IMR-90 (cell line): ENCODE results near the gene MRGPRD. TPM values are rescaled to one million over a fixed set of nuclear protein-coding genes. Genes with fewer than 3 reads are reported as not detected.
A peak's percentile ranks its signal among the peaks of the same experiment; 100 is the strongest.

Experiments
- ATAC-seq: fragments of 200-7000 bp; cut with Tn5 transposase; 2 replicates; pipeline ENCODE4 v1.9.1; 2020; ENCODE audit warnings: low read depth, mild to moderate bottlenecking, moderate library complexity
- BruUV-seq: library from RNA; stranded (reverse); fragments of 400-500 nt; replicated peaks from 2 replicates; lab custom pipeline; 2021; lab: Mats Ljungman, UMichigan
- CTCF ChIA-PET: fragments of 300-600 bp; formaldehyde crosslinking; extraction: SDS; loops from one replicate; lab custom pipeline; 2021; ENCODE audit warnings: antibody characterized with exemption; lab: Yijun Ruan, JAX
- POLR2A ChIA-PET: fragments of 300-600 bp; sonication (Branson Sonifier 250); formaldehyde crosslinking; loops from one replicate; lab custom pipeline; 2022; ENCODE audit warnings: antibody characterized with exemption; ENCODE audit not compliant: unreplicated experiment; lab: Charles Lee
- DNase-seq: peaks from one replicate; pipeline ENCODE4 v3.0.0; 2013
- H2AFZ ChIP-seq: replicated peaks from 2 replicates; pipeline ENCODE3; 2013; ENCODE audit warnings: low read length, mild to moderate bottlenecking; ENCODE audit not compliant: poor library complexity
- H2AK5ac ChIP-seq: 2 replicates; pipeline ENCODE4 v1.6.1; 2013; ENCODE audit warnings: low read depth, low read length, inconsistent platforms
- H2AK9ac ChIP-seq: replicated peaks from 2 replicates; pipeline ENCODE3; 2013; ENCODE audit warnings: mild to moderate bottlenecking, low read depth, low read length, moderate library complexity; ENCODE audit not compliant: poor library complexity
- H2BK120ac ChIP-seq: 2 replicates; pipeline ENCODE4 v1.6.1; 2013; ENCODE audit warnings: low read depth, low read length, inconsistent platforms
- H2BK15ac ChIP-seq: 3 replicates; pipeline ENCODE4 v1.6.1; 2013; ENCODE audit warnings: low read depth, low read length, inconsistent platforms
- H2BK20ac ChIP-seq: 2 replicates; pipeline ENCODE4 v1.6.1; 2013; ENCODE audit warnings: low read depth, mild to moderate bottlenecking, inconsistent platforms, low read length, moderate library complexity
- H2BK5ac ChIP-seq: 2 replicates; pipeline ENCODE4 v1.6.1; 2013; ENCODE audit warnings: mild to moderate bottlenecking, low read depth, low read length, inconsistent platforms; ENCODE audit not compliant: poor library complexity, severe bottlenecking
- H3K14ac ChIP-seq: replicated peaks from 2 replicates; pipeline ENCODE4 v1.6.1; 2013; ENCODE audit warnings: low read depth, low read length, inconsistent platforms
- H3K18ac ChIP-seq: 2 replicates; pipeline ENCODE4 v1.6.1; 2013; ENCODE audit warnings: low read depth, low read length, control low read depth
- H3K23ac ChIP-seq: 2 replicates; pipeline ENCODE4 v1.6.1; 2013; ENCODE audit warnings: low read depth, low read length, inconsistent platforms
- H3K27ac ChIP-seq: 2 replicates; pipeline ENCODE4 v1.5.1; 2013; ENCODE audit warnings: mild to moderate bottlenecking, control low read depth, low read length; ENCODE audit not compliant: insufficient read depth
- H3K27me3 ChIP-seq: 2 replicates; pipeline ENCODE4 v1.6.1; 2013; ENCODE audit warnings: low read length; ENCODE audit not compliant: control insufficient read depth, insufficient read depth
- H3K36me3 ChIP-seq: 2 replicates; pipeline ENCODE4 v1.6.1; 2013; ENCODE audit warnings: low read length, mixed read lengths; ENCODE audit not compliant: control insufficient read depth, insufficient read depth
- H3K4ac ChIP-seq: 2 replicates; pipeline ENCODE4 v1.6.1; 2013; ENCODE audit warnings: low read depth, low read length, inconsistent platforms
- H3K4me1 ChIP-seq: 2 replicates; pipeline ENCODE4 v1.6.1; 2013; ENCODE audit warnings: low read length, mixed read lengths; ENCODE audit not compliant: control insufficient read depth, insufficient read depth
- H3K4me2 ChIP-seq: 2 replicates; pipeline ENCODE4 v1.6.1; 2013; ENCODE audit warnings: low read depth, mild to moderate bottlenecking, control low read depth, low read length, moderate library complexity
- H3K4me3 ChIP-seq: 2 replicates; pipeline ENCODE4 v1.5.1; 2013; ENCODE audit warnings: low read depth, mild to moderate bottlenecking, control low read depth, low read length, moderate library complexity; ENCODE audit not compliant: insufficient read depth
- H3K56ac ChIP-seq: 2 replicates; pipeline ENCODE4 v1.6.1; 2013; ENCODE audit warnings: low read length, inconsistent platforms; ENCODE audit not compliant: insufficient read depth; ENCODE audit errors: extremely low read depth
- H3K79me1 ChIP-seq, 2 experiments: 2 replicates each; pipeline ENCODE4 v1.6.1; 2013; ENCODE audit warnings: low read length in 2 of 2, inconsistent platforms in 1 of 2, low read depth in 1 of 2
- H3K9ac ChIP-seq: 2 replicates; pipeline ENCODE4 v1.6.1; 2013; ENCODE audit warnings: low read depth, low read length, control low read depth
- H3K9me1 ChIP-seq: 2 replicates; pipeline ENCODE4 v1.6.1; 2013; ENCODE audit warnings: low read length, inconsistent platforms; ENCODE audit not compliant: insufficient read depth
- H3K9me3 ChIP-seq: 2 replicates; pipeline ENCODE4 v1.6.1; 2013; ENCODE audit warnings: low read length; ENCODE audit not compliant: control insufficient read depth, insufficient read depth
- H4K20me1 ChIP-seq: 2 replicates; pipeline ENCODE4 v1.6.1; 2013; ENCODE audit warnings: low read length, inconsistent platforms; ENCODE audit not compliant: insufficient read depth
- H4K5ac ChIP-seq: 2 replicates; pipeline ENCODE4 v1.6.1; 2013; ENCODE audit warnings: mild to moderate bottlenecking, low read depth, low read length, control low read depth
- H4K8ac ChIP-seq, 2 experiments: 2 replicates each; pipeline ENCODE4 v1.6.1; 2013; ENCODE audit warnings: low read depth in 2 of 2, low read length in 2 of 2, control low read depth in 1 of 2, inconsistent platforms in 1 of 2
- H4K91ac ChIP-seq: 2 replicates; pipeline ENCODE4 v1.6.1; 2013; ENCODE audit warnings: low read depth, low read length, inconsistent platforms; ENCODE audit not compliant: insufficient read depth
- BHLHE40 ChIP-seq: fragments of 150-350 bp; IDR thresholded peaks from 2 replicates; pipeline ENCODE4 v1.6.1; 2016; ENCODE audit warnings: mild to moderate bottlenecking, low read depth, low read length
- CEBPB ChIP-seq: IDR thresholded peaks from 2 replicates; pipeline ENCODE4 v1.6.1; 2012; ENCODE audit warnings: low read depth, low read length, improper control_type of control experiment
- CHD1 ChIP-seq: IDR thresholded peaks from 2 replicates; pipeline ENCODE4 v1.6.1; 2012; ENCODE audit warnings: low read depth, low read length, improper control_type of control experiment
- FOS ChIP-seq: fragments of 150-350 bp; IDR thresholded peaks from 2 replicates; pipeline ENCODE4 v1.6.1; 2016; ENCODE audit warnings: low read depth, low read length
- MAFK ChIP-seq: IDR thresholded peaks from 2 replicates; pipeline ENCODE4 v1.6.1; 2012; ENCODE audit warnings: low read depth, low read length, improper control_type of control experiment
- MAZ ChIP-seq: IDR thresholded peaks from 2 replicates; pipeline ENCODE4 v1.6.1; 2012; ENCODE audit warnings: low read depth, mild to moderate bottlenecking, low read length, improper control_type of control experiment, moderate library complexity, borderline replicate concordance
- MXI1 ChIP-seq: IDR thresholded peaks from 2 replicates; pipeline ENCODE4 v1.6.1; 2012; ENCODE audit warnings: low read depth, mild to moderate bottlenecking, low read length, moderate library complexity, borderline replicate concordance
- NFE2L2 ChIP-seq: fragments of 150-350 bp; IDR thresholded peaks from 2 replicates; pipeline ENCODE4 v1.6.1; 2016; ENCODE audit warnings: low read depth, mild to moderate bottlenecking, low read length
- POLR2A ChIP-seq: IDR thresholded peaks from 2 replicates; pipeline ENCODE4 v1.6.1; 2012; ENCODE audit warnings: mild to moderate bottlenecking, low read depth, low read length
- RAD21 ChIP-seq: IDR thresholded peaks from 2 replicates; pipeline ENCODE4 v1.6.1; 2012; ENCODE audit warnings: low read length, improper control_type of control experiment
- RCOR1 ChIP-seq: IDR thresholded peaks from 2 replicates; pipeline ENCODE4 v1.6.1; 2012; ENCODE audit warnings: mild to moderate bottlenecking, low read length, improper control_type of control experiment; ENCODE audit not compliant: insufficient replicate concordance
- RFX5 ChIP-seq: IDR thresholded peaks from 2 replicates; pipeline ENCODE4 v1.8.0; 2012; ENCODE audit warnings: low read depth, mild to moderate bottlenecking, low read length, moderate library complexity
- SMC3 ChIP-seq: fragments of 150-350 bp; IDR thresholded peaks from 2 replicates; pipeline ENCODE4 v1.6.1; 2016; ENCODE audit warnings: low read depth, mild to moderate bottlenecking, antibody characterized with exemption, low read length, moderate library complexity
- USF2 ChIP-seq: fragments of 150-350 bp; IDR thresholded peaks from 2 replicates; pipeline ENCODE4 v1.6.1; 2017; ENCODE audit warnings: mild to moderate bottlenecking, antibody characterized with exemption, low read length, low read depth
- WGBS, 2 experiments: methylation state at CpG; one replicate each; pipeline versions ENCODE4 v1.1.5 to v1.1.7; 2013; ENCODE audit warnings: missing lambda C conversion rate in 2 of 2; ENCODE audit not compliant: insufficient read length in 1 of 2; ENCODE audit errors: extremely low coverage in 2 of 2; 5-methylcytosine and 5-hydroxymethylcytosine counted together
- dilution Hi-C: fragments of 300-500 bp; cut with HindIII; formaldehyde crosslinking; loops from one replicate; pipeline ENCODE4 v1.14.3; 2018; ENCODE audit warnings: low sequenced_read_pairs; ENCODE audit not compliant: unreplicated experiment
- in situ Hi-C: fragments of 300-500 bp; cut with MboI; formaldehyde crosslinking; loops from 3 replicates; pipeline ENCODE4 v1.14.3; 2019; ENCODE audit warnings: low sequenced_read_pairs, inconsistent platforms, mixed read lengths
- intact Hi-C: fragments of 100-400 bp; cut with micrococcal nuclease; formaldehyde crosslinking; loops from 2 replicates; pipeline ENCODE4 v1.10.0; 2022
- polyA plus RNA-seq, 3 experiments: library from polyadenylated mRNA; depleted of rRNA; stranded (reverse); fragments of >200 nt; gene quantifications; 2 replicates each; pipeline ENCODE4 v1.2.3, GENCODE V29; 2012; ENCODE audit warnings: low replicate concordance in 1 of 3
- total RNA-seq: library from RNA; depleted of rRNA; stranded (reverse); fragments of >200 nt; gene quantifications from 2 replicates; pipeline ENCODE4 v1.2.3, GENCODE V29; 2012
- TF ChIP-seq, protein P1 (sequence below): conservative IDR thresholded peaks from 2 replicates; pipeline ENCODE4 v1.5.1; 2012; ENCODE audit warnings: mild to moderate bottlenecking, low read depth, low read length, improper control_type of control experiment
- TF ChIP-seq, protein P2 (sequence below): fragments of 150-350 bp; IDR thresholded peaks from 2 replicates; pipeline ENCODE4 v1.6.1; 2016; ENCODE audit warnings: low read depth, mild to moderate bottlenecking, low read length, moderate library complexity, borderline replicate concordance

The MRGPRD gene
- total and polyA plus RNA-seq, 2 of the 4 experiments (the other 2 are of a cell fraction), result not detected

GRCh38 chr11:69005183-69005630 lies 24.4 kb upstream of the MRGPRD start:
- TF ChIP-seq, protein P1, sequence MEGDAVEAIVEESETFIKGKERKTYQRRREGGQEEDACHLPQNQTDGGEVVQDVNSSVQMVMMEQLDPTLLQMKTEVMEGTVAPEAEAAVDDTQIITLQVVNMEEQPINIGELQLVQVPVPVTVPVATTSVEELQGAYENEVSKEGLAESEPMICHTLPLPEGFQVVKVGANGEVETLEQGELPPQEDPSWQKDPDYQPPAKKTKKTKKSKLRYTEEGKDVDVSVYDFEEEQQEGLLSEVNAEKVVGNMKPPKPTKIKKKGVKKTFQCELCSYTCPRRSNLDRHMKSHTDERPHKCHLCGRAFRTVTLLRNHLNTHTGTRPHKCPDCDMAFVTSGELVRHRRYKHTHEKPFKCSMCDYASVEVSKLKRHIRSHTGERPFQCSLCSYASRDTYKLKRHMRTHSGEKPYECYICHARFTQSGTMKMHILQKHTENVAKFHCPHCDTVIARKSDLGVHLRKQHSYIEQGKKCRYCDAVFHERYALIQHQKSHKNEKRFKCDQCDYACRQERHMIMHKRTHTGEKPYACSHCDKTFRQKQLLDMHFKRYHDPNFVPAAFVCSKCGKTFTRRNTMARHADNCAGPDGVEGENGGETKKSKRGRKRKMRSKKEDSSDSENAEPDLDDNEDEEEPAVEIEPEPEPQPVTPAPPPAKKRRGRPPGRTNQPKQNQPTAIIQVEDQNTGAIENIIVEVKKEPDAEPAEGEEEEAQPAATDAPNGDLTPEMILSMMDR, result no peak
- TF ChIP-seq POLR2A (no peak), CEBPB (no peak), MAFK (no peak), RAD21 (no peak), NFE2L2 (no peak), RCOR1 (no peak), USF2 (no peak), MAZ (no peak), MXI1 (no peak), BHLHE40 (no peak), FOS (no peak), SMC3 (no peak), CHD1 (no peak), RFX5 (no peak)
- TF ChIP-seq, protein P2, sequence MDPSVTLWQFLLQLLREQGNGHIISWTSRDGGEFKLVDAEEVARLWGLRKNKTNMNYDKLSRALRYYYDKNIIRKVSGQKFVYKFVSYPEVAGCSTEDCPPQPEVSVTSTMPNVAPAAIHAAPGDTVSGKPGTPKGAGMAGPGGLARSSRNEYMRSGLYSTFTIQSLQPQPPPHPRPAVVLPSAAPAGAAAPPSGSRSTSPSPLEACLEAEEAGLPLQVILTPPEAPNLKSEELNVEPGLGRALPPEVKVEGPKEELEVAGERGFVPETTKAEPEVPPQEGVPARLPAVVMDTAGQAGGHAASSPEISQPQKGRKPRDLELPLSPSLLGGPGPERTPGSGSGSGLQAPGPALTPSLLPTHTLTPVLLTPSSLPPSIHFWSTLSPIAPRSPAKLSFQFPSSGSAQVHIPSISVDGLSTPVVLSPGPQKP, result no peak
- H3K56ac ChIP-seq, result no peak overlapping the region
- H4K20me1 ChIP-seq, result peaks cover 8% of the 10 kb centered on the region
- no peak overlapping the region for H2BK5ac ChIP-seq
- CTCF ChIA-PET, result no interaction called here
- no peak overlapping the region for H3K18ac ChIP-seq
- H2AFZ ChIP-seq, result no peak overlapping the region
- no peak for DNase-seq
- WGBS, 2 experiments, result 96% methylated on average over 25 of the region's 27 CpGs; no CpG with 5 or more reads in 1 of the 2 experiments
- no peak overlapping the region for H3K4ac ChIP-seq
- no peak overlapping the region for H3K14ac ChIP-seq
- H4K91ac ChIP-seq, result no peak overlapping the region
- H2BK15ac ChIP-seq, result no peak overlapping the region
- H2BK20ac ChIP-seq, result no peak overlapping the region
- no peak overlapping the region for H2AK5ac ChIP-seq
- H2BK120ac ChIP-seq, result no peak overlapping the region
- H2AK9ac ChIP-seq, result peak overlapping the region; percentile 86
- H3K4me1 ChIP-seq, result peaks cover 45% of the 10 kb centered on the region
- no peak overlapping the region for H4K5ac ChIP-seq
- no peak overlapping the region for H4K8ac ChIP-seq
- no peak overlapping the region for H3K27ac ChIP-seq
- no peak overlapping the region for H3K4me2 ChIP-seq
- peaks cover 15 to 50% of the 10 kb centered on the region in 2 experiments for H3K79me1 ChIP-seq
- peaks cover 24% of the 10 kb centered on the region for H3K9me1 ChIP-seq
- dilution Hi-C loops, result no loop called here
- no TSS peak for BruUV-seq
- intact Hi-C loops, result no loop called here
- no peaks in the 10 kb centered on the region for H3K27me3 ChIP-seq
- no peak for ATAC-seq
- peaks cover 46% of the 10 kb centered on the region for H3K36me3 ChIP-seq
- POLR2A ChIA-PET, result no interaction called here
- no peak overlapping the region for H3K23ac ChIP-seq
- no peak overlapping the region for H3K9ac ChIP-seq
- in situ Hi-C loops, result loop anchor here (5.0 kb wide), 1 partner anchor 77 kb away; no protein-coding TSS in a partner anchor
- H3K9me3 ChIP-seq, result no peaks in the 10 kb centered on the region
- no peak overlapping the region for H3K4me3 ChIP-seq
